Islet precursor cell (in vitro differentiated cells): ENCODE data around the gene RNF213.

Source experiments
- DNase-seq: peaks from one replicate; pipeline ENCODE4 v3.0.0-alpha.2; 2018

Gene RNF213

GRCh38 chr17:80374732-80375585 is 114.3 kb downstream of the RNF213 start:
- no peak for DNase-seq

- DNase-seq, result no peak
These were observed 115.9 kb downstream of the RNF213 start for GRCh38 chr17:80376531-80376930.

DNA sequence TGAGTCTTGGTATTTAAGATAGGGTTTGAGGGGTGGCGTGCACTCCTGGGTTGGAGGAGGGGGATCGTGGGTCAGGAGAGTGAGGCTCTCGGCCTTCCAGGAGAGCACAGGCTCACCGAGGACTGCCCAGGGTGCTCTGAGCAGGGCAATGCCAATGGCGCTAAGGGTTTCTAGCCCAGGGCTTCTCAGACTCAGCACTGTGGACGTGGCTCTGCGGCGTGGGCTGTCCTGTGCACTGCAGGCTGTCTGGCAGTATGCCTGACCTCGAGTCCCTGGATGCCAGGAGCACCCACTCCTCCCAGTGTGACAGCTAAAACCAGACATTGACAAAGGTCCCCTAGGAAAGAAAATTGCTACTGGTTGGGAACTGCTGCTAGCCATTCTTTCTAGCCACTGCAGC is 117.1 kb downstream of the RNF213 start:
- DNase-seq, result no peak

DNA sequence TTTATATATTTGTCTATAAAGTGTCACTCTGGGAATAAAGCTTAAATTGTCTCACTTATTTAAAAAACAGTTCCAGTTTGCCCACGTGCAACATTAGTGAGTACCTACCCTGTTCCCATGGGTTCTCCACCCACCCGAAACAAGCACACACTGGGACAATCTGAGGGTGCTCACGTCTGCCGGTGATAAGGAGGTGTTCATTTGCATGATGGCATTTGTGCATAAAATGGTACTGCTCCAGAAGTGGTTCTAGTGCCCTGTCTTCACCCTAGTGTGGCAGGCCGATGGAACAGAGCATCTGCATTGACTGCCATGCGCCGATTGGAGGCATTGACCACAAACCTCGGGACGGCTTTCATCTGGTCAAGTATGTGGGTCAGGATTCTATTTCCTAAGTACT is 118.7 kb downstream of the RNF213 start:
- DNase-seq, result no peak

DNA sequence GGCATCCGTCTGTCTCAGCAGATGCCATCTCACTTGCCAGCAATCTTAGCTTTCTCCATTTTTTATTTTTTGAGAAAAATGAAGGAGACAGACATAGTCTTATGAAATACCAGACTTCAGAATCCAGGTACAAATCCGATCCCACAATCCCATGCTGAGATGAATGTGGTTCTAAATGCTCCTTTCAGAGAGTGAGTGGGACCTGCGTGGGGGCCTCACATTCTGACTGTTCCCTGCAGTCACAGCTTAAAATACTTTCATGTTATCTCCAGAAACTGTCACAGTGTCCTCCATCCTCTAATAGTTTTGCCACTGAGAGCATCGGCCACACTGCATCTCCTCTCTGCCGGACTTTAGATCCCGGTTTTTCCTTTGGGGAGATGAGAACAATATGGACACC is 119.4 kb downstream of the RNF213 start:
- DNase-seq, result no peak

GRCh38 chr17:80380555-80381002 is 119.9 kb downstream of the RNF213 start:
- no peak for DNase-seq

DNA sequence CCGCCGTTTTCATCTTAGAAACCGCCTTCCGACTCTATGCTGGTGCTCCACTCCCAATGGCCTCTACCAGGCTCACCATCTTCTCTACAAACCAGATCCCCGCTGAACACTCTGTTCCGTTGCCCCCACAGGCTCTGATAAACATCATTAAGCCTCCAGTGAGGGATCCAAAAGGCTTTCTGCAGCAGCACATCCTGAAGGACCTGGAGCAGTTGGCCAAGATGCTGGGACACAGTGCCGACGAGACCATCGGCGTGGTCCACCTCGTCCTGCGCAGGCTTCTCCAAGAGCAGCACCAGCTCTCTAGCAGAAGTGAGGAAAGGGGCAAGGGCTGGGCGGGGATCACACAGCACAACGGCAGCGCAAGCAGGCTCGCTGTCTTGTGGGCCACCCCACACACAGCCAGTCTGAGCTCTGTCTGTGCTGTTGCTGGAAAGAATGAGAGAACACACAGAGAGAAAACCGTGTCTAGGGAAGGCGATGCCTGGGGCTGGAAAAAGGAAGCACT is 120.8 kb downstream of the RNF213 start:
- DNase-seq, result no peak

GRCh38 chr17:80382446-80382845 is 121.8 kb downstream of the RNF213 start:
- DNase-seq, result no peak

- DNase-seq, result no peak
These were observed 122.3 kb downstream of the RNF213 start for GRCh38 chr17:80382956-80383355.

DNA sequence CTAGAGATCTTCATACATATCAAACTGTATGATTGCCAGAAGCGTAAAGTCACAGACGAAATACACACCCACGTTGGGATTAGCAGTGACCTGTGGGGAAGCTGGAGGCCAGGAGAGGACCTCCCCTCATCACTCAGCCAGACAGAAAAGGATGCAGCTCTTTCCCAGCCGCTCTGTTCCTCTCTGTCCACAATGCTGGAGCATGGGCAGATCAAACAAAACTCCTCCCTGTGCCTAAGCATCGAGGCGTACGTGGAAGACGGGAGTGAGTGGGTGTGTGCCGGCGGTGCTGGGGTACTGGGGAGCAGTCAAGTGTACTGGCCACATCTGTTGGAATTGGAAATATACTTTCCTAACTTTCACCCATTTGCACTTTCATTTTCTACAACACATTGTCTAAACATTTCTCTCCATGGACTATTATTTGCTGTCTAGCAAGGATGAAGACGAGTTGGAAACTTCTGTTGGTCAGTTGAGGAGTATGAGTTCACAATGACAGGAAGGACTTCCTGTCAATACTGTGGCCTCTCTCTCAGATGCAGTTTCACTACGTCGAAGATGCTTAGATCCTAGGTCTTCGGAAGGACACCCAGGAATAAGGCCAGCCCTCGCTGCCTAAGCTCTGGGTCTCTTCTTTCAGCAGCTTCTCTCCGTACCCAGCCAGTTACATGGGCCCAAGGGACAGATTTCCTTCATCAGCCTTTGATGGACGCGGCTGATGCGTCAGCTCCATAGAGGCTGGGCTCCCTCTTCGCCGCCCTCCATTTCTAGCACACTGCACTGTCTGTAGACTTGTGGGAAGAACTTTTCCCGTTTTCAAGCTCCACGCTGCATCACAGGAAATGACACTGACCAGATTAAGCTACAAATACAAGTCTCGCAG is 123.7 kb downstream of the RNF213 start:
- DNase-seq, result no peak

DNA sequence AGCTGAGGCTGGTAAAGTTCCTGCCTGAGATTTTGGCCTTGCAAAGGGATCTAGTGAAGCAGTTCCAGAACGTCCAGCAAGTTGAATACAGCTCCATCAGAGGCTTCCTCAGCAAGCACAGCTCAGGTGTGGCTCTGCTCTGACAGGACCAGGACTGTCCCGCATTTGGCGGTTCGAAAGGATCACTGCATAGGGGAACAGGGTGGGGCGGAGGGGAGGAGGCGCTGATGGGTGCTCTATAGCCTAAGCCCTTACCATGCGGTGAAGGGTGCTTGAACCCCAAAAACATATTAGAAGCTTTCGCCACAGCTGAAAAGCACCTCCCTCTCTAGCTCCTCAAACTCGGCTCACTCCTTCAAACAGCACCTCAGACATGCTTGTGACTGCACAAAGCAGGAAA is 124.4 kb downstream of the RNF213 start:
- no peak for DNase-seq

DNA sequence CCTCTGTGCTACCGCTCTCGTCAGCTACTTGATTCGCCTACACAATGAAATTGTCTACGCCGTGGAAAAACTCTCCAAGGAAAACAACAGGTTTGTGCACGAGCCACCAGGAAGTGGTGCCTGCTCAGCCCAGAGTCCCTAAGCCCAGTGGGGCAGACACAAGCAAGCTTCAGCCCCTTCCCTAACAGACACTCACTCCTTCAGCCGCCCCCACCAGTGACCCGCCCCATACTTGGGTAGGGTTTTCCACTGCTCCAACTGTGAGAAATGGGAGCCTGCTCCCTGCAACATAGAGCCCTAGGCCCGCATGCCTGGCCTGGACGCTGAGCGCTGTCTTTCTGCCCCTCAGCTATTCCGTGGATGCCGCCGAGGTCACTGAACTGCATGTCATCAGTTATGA is 125.7 kb downstream of the RNF213 start:
- DNase-seq, result peak; percentile 50

DNA sequence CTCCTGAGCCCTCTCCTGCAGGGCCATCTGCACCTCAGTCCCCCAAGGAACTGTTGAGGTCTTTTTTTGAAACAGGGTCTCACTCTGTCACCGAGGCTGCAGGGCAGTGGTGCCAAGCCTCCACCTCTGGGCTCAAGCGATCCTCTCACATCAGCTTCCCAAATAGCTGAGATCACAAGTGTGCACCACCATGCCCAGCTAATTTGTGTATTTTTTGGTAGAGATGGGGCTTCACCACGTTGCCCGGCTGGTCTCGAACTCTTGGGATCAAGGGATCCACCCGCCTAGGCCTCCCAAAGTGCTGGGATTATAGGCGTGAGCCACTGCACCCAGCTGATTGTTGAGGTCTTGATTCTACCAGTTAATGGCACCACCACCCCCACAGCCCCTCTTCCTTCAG is 126.4 kb downstream of the RNF213 start:
- DNase-seq, result peak; percentile 39

- no peak for DNase-seq
These were observed 127.5 kb downstream of the RNF213 start for GRCh38 chr17:80388175-80388574.

GRCh38 chr17:80388601-80389000 is 127.9 kb downstream of the RNF213 start:
- no peak for DNase-seq

GRCh38 chr17:80389011-80389995 is 128.7 kb downstream of the RNF213 start:
- DNase-seq, result peak; percentile 82

DNA sequence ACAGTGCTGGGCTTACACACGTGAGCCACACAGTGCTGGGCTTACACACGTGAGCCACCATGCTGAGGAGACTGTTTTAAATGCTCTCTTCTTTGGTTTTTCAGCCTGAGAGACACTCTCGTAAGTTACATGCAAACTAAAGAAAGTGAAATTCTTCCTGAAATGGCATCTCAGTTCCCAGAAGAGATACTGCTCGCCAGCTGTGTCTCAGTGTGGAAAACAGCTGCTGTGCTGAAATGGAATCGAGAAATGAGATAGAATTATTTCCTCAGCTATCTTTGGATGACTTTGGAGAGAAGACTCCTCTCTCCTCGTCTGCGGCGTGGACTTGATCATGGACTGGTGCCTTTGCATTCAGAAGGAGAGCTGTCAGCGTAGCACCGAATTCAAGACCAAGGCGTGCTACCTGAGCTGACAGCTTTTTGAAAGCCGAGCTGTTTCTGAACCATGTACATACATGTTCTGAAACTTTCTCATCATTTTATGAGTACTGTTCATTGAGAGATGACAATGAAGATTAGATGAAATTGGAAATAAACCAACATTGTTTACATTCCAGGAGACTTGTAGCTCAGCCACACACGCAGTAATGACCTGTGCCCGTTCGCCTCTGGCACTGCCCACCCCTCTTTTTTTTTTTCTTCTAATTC is 132.7 kb downstream of the RNF213 start:
- no peak for DNase-seq

GRCh38 chr17:80393961-80394360 is 133.3 kb downstream of the RNF213 start:
- DNase-seq, result no peak

DNA sequence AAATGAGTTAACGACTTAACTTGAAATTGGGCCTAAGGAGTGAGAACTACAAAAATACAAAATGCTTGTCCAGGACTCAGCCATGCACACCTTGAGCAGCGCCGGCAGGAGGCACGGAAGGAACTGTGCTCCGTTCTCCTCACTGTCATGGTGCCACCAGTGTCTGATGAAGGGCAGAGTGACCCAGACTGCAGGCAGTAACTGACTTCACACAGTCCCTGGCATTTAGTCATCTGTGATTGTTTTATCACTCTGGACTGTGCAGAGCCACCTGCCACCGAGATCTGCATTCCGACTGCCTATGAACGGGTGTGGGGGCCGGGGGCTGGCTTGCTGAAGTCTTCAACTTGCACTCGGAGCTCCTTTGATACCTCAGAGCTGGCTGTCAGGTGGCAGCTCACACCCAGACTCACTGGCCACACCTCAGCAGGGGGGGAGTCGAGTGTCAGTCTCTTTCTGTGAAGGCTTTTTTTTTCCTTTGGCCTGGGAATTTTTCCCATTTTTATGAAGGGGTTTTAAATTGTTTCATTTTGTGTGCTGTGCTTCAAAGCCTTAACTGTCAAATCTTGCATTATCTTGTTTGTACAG is 134.1 kb downstream of the RNF213 start:
- DNase-seq, result no peak

DNA sequence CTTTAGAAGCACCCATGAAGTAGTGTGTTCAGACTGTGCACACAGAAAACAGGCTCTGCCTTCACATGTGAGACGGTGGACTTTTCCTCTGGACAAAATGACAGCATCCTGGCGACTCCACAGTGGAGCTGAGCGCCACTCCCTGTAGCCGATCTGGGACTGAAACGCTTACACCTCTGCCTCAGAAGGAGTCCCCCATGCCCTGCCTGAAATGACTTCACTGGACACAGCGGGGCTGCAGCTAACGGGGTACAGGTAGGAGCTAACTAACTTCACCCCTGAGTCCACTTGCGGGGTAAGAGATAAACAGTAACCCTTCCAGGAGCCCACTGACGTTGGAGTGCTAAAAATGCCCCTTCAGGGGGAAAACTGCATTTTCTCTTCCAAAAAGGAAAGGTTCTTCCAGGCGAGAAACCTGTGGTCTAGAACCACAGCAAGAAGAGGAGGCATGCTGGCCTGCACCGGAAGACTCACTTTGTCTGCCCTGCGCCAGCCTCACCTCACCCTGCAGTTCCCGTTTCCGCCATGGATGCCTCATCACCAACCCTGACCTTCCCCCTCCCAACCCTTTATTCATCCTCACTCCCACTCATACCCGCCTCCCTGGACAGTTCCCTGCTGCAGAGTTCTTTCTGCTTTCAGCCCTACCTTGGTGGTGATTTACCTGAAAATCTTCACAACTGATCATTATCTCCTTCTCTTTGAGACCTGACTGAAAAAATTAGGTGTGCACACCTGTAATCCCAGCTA is 134.9 kb downstream of the RNF213 start:
- DNase-seq, result no peak
